ENCODE results near the gene DHTKD1. TPM values are rescaled to one million over a fixed set of nuclear protein-coding genes. Genes with fewer than 3 reads are reported as not detected.
"Not testable (repeated sequence)": the region's sequence is repeated elsewhere in the genome, so short reads cannot be mapped to it uniquely, and the experiment has no call there.

Gene DHTKD1
- total RNA-seq, 1 donor from 2014 or later = 56.1 TPM

DNA sequence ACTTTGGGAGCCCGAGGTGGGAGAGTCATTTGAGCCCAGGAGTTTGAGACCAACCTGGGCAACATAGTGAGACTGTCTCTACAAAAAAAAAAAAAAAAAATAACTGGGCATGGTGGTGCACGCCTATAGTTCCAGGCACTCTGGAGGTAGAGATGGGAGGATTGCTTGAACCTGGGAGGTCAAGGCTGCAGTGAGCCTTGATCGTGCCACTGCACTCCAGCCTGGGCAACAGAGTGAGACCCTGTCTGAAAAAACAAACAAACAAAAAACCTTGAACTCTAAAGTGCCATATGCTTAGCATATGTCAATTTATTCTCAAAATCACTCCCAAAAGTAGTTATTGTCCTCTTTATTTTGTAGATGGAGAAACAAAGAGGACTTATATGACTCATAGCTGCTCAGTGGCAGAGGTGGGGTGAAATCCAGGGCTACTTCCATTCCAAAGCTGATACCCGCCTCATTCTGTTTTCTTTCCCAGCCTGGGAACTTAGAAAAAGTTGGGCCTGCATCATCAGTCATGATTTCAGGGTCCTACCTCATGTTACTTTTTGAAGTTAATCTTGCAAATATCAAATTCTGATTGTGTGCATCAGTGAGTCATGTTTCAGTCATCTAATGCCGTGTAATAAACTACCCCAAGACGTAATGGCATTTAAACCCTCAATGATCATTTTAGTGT lies 13.3 kb downstream of the DHTKD1 start:
- TF ChIP-seq, protein P1, sequence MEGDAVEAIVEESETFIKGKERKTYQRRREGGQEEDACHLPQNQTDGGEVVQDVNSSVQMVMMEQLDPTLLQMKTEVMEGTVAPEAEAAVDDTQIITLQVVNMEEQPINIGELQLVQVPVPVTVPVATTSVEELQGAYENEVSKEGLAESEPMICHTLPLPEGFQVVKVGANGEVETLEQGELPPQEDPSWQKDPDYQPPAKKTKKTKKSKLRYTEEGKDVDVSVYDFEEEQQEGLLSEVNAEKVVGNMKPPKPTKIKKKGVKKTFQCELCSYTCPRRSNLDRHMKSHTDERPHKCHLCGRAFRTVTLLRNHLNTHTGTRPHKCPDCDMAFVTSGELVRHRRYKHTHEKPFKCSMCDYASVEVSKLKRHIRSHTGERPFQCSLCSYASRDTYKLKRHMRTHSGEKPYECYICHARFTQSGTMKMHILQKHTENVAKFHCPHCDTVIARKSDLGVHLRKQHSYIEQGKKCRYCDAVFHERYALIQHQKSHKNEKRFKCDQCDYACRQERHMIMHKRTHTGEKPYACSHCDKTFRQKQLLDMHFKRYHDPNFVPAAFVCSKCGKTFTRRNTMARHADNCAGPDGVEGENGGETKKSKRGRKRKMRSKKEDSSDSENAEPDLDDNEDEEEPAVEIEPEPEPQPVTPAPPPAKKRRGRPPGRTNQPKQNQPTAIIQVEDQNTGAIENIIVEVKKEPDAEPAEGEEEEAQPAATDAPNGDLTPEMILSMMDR (conservative IDR thresholded peaks at IDR 0.05) = no peak
- Mint-ChIP-seq H3K4me3 (no peak overlapping the region), H3K27ac (ENCODE audit: unreplicated experiment) (no peak overlapping the region), H3K4me1 (no peaks in the 10 kb centered on the region), H3K36me3 (ENCODE audit: low read depth) (peaks cover 12% of the 10 kb centered on the region), H3K9me3 (no peaks in the 10 kb centered on the region), H3K27me3 (ENCODE audit: low read depth) (no peaks in the 10 kb centered on the region)
- DNase-seq (ENCODE audit: low read depth, low spot score) = no peak

DNA sequence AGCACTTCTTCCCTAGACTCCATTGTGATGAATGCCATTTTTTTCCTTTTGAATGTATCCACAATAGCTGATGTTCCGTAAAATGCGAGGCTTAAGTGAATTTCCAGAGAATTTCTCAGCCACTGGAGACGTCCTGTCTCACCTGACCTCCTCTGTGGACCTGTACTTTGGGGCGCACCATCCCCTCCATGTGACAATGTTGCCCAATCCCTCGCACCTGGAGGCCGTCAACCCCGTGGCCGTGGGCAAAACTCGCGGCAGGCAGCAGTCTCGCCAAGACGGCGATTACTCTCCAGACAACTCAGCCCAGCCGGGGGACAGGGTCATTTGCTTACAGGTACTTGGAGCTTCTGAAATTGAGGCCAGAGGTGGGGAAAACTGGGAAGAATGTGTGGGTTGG lies 20.2 kb downstream of the DHTKD1 start:
- H3K4me3 Mint-ChIP-seq = no peak overlapping the region
- no peak for DNase-seq (ENCODE audit: low read depth, low spot score)
- H3K27me3 Mint-ChIP-seq (ENCODE audit: low read depth) = no peaks in the 10 kb centered on the region
- no peak overlapping the region for H3K27ac Mint-ChIP-seq (ENCODE audit: unreplicated experiment)
- H3K4me1 Mint-ChIP-seq = no peaks in the 10 kb centered on the region
- H3K9me3 Mint-ChIP-seq = no peaks in the 10 kb centered on the region
- TF ChIP-seq, protein P1 (conservative IDR thresholded peaks at IDR 0.05) = no peak
- H3K36me3 Mint-ChIP-seq (ENCODE audit: low read depth) = peaks cover 20% of the 10 kb centered on the region

- Mint-ChIP-seq H3K9me3 (no peaks in the 10 kb centered on the region), H3K36me3 (ENCODE audit: low read depth) (peaks cover 25% of the 10 kb centered on the region), H3K4me3 (no peak overlapping the region), H3K27me3 (ENCODE audit: low read depth) (no peaks in the 10 kb centered on the region), H3K4me1 (no peaks in the 10 kb centered on the region), H3K27ac (ENCODE audit: unreplicated experiment) (no peak overlapping the region)
- DNase-seq (ENCODE audit: low read depth, low spot score) = no peak
- TF ChIP-seq, protein P1 (conservative IDR thresholded peaks at IDR 0.05) = no peak
Measured at GRCh38 chr10:12091421-12091820, 22.7 kb downstream of the DHTKD1 start.

DNA sequence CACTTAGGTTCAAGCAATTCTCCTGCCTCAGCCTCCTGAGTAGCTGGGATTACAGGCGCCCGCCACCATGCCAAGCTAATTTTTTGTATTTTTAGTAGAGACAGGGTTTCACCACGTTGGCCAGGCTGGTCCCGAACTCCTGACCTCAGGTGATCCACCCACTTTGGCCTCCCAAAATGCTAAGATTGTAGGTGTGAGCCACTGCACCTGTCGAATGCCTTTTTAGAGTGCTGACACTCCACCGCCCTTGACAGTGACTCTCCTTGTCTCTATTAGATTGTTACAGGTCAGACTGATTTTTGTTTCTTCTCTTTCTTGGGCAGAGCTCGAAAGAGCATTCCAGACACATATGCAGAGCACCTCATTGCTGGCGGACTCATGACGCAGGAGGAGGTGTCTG lies 28.6 kb downstream of the DHTKD1 start:
- not testable (repeated sequence) for H3K27me3 Mint-ChIP-seq (ENCODE audit: low read depth); DNase-seq (ENCODE audit: low read depth, low spot score); H3K9me3 Mint-ChIP-seq; H3K4me1 Mint-ChIP-seq; H3K27ac Mint-ChIP-seq (ENCODE audit: unreplicated experiment); H3K4me3 Mint-ChIP-seq
- peaks cover 18% of the 10 kb centered on the region for H3K36me3 Mint-ChIP-seq (ENCODE audit: low read depth)

GRCh38 chr10:12097791-12098190 lies 29.0 kb downstream of the DHTKD1 start:
- Mint-ChIP-seq H3K4me1 (no peaks in the 10 kb centered on the region), H3K9me3 (no peaks in the 10 kb centered on the region), H3K27me3 (ENCODE audit: low read depth) (no peaks in the 10 kb centered on the region), H3K4me3 (no peak overlapping the region), H3K27ac (ENCODE audit: unreplicated experiment) (no peak overlapping the region), H3K36me3 (ENCODE audit: low read depth) (peaks cover 18% of the 10 kb centered on the region)
- DNase-seq (ENCODE audit: low read depth, low spot score) = no peak
- TF ChIP-seq, protein P1 (conservative IDR thresholded peaks at IDR 0.05) = no peak

- no peaks in the 10 kb centered on the region for H3K9me3 Mint-ChIP-seq
- DNase-seq (ENCODE audit: low read depth, low spot score) = no peak
- H3K4me3 Mint-ChIP-seq = no peak overlapping the region
- TF ChIP-seq, protein P1 (conservative IDR thresholded peaks at IDR 0.05) = no peak
- H3K27ac Mint-ChIP-seq (ENCODE audit: unreplicated experiment) = no peak overlapping the region
- H3K4me1 Mint-ChIP-seq = no peaks in the 10 kb centered on the region
- peaks cover 21% of the 10 kb centered on the region for H3K36me3 Mint-ChIP-seq (ENCODE audit: low read depth)
- no peaks in the 10 kb centered on the region for H3K27me3 Mint-ChIP-seq (ENCODE audit: low read depth)
Measured at GRCh38 chr10:12098966-12099365, 30.2 kb downstream of the DHTKD1 start.
